ENCODE data around the gene ZNF462.

GRCh38 chr9:106878081-106878837 lies 15.3 kb downstream of the ZNF462 start:
- TF ChIP-seq CTCF (IDR thresholded peaks at IDR 0.05) (no peak), POLR2A (IDR thresholded peaks at IDR 0.05) (no peak)
